T-cell (primary cell): ENCODE measurements around the gene TROAP. TPM values are rescaled to one million over a fixed set of nuclear protein-coding genes. Genes with fewer than 3 reads are reported as not detected.

Source experiments
- ATAC-seq, 4 experiments: fragments of 200-7000 bp in 3 of 4; fragments of 150-1000 bp in 1 of 4; cut with Tn5 transposase; replicated peaks in 1 of 4; 1 replicate in 3 of 4; 2 replicates in 1 of 4; pipeline ENCODE4 v1.10.0; 2021; ENCODE audit warnings: moderate library complexity in 3 of 4, mild to moderate bottlenecking in 2 of 4, moderate number of reproducible peaks in 1 of 4
- CTCF ChIA-PET, 2 donors: fragments of 300-600 bp; sonication (Branson Sonifier 250); formaldehyde crosslinking; loops; one replicate each; lab custom pipeline; 2022; ENCODE audit warnings: antibody characterized with exemption in 2 of 2; lab: Charles Lee
- POLR2A ChIA-PET, 2 donors: fragments of 300-600 bp; sonication (Branson Sonifier 250); formaldehyde crosslinking; loops; one replicate each; lab custom pipeline; 2022; ENCODE audit warnings: antibody characterized with exemption in 2 of 2; lab: Charles Lee
- DNase-seq, 35 experiments: peaks; one replicate each; pipeline versions ENCODE4 v3.0.0 to v3.0.0-alpha.2; 2013 to 2023
- H3K27ac ChIP-seq: one replicate; pipeline ENCODE4 v1.5.1; 2013; ENCODE audit warnings: low read length
- H3K27me3 ChIP-seq, 2 experiments: replicated peaks in 1 of 2; 1 replicate in 1 of 2; 2 replicates in 1 of 2; pipeline versions ENCODE4 v1.6.1 to v1.7.0; 2013; ENCODE audit warnings: low read length in 1 of 2, mixed read lengths in 1 of 2; ENCODE audit not compliant: control insufficient read depth in 2 of 2, insufficient read depth in 2 of 2; ENCODE audit errors: extremely low read depth in 1 of 2
- H3K36me3 ChIP-seq, 2 donors: 1 replicate in 1 of 2; 2 replicates in 1 of 2; pipeline versions ENCODE4 v1.6.1 to v1.7.0; 2013; ENCODE audit warnings: low read length in 1 of 2; ENCODE audit not compliant: control insufficient read depth in 2 of 2, insufficient read depth in 1 of 2; ENCODE audit errors: extremely low read depth in 1 of 2
- H3K4me1 ChIP-seq, 2 experiments: 1 replicate in 1 of 2; 2 replicates in 1 of 2; pipeline versions ENCODE4 v1.6.1 to v1.7.0; 2013; ENCODE audit warnings: low read length in 2 of 2, mixed read lengths in 1 of 2; ENCODE audit not compliant: insufficient read depth in 2 of 2, control insufficient read depth in 1 of 2; ENCODE audit errors: extremely low read depth in 1 of 2
- H3K4me3 ChIP-seq, 2 donors: 1 replicate in 1 of 2; 2 replicates in 1 of 2; pipeline versions ENCODE4 v1.5.1 to v1.7.0; 2013; ENCODE audit warnings: mild to moderate bottlenecking in 2 of 2, low read length in 1 of 2, moderate library complexity in 1 of 2; ENCODE audit not compliant: control insufficient read depth in 1 of 2; ENCODE audit errors: extremely low read depth in 1 of 2
- H3K9me3 ChIP-seq: 2 replicates; pipeline ENCODE4 v1.7.0; 2013
- H3K27ac Mint-ChIP-seq, 2 donors: one replicate each; pipeline ENCODE4 v1.8.0; 2020 to 2021; ENCODE audit warnings: mild to moderate bottlenecking in 2 of 2, mixed read lengths in 2 of 2
- H3K27me3 Mint-ChIP-seq, 2 donors: one replicate each; pipeline ENCODE4 v1.8.0; 2021 to 2022; ENCODE audit warnings: mixed read lengths in 2 of 2
- H3K36me3 Mint-ChIP-seq: one replicate; pipeline ENCODE4 v1.8.0; 2021; ENCODE audit warnings: mixed read lengths
- H3K4me1 Mint-ChIP-seq, 3 donors: one replicate each; pipeline ENCODE4 v1.8.0; 2020 to 2022; ENCODE audit warnings: mixed read lengths in 3 of 3, mild to moderate bottlenecking in 1 of 3
- H3K4me3 Mint-ChIP-seq, 3 donors: one replicate each; pipeline ENCODE4 v1.8.0; 2020 to 2022; ENCODE audit warnings: mild to moderate bottlenecking in 3 of 3, mixed read lengths in 3 of 3, moderate library complexity in 3 of 3
- H3K9me3 Mint-ChIP-seq, 3 donors: one replicate each; pipeline ENCODE4 v1.8.0; 2020 to 2022; ENCODE audit warnings: mixed read lengths in 3 of 3
- WGBS: methylation state at CpG from one replicate; pipeline ENCODE4 v1.1.5; 2013; ENCODE audit warnings: missing lambda C conversion rate; ENCODE audit not compliant: insufficient coverage; 5-methylcytosine and 5-hydroxymethylcytosine counted together
- total RNA-seq, 35 experiments: library from RNA in 6 of 35; stranded (reverse) in 6 of 35; fragments of 120-200 nt in 1 of 35; gene quantifications; one replicate each; pipeline versions ENCODE4 v1.2.1 to v1.2.4 and lab custom pipeline; 2013 to 2026

Gene TROAP
- total RNA-seq, 5 donors from 2014 or later (not counting 1 experiment from before 2014, with no cell fraction given): 0.98 to 1.9 (median 1.3) TPM

GRCh38 chr12:49359671-49360070 lies 36.6 kb downstream of the TROAP start:
- ATAC-seq: no peak
- Mint-ChIP-seq H3K27me3 (peaks cover 9 to 21% of the 10 kb centered on the region in 2 donors), H3K4me3 (no peak overlapping the region)

GRCh38 chr12:49362077-49362476 lies 39.0 kb downstream of the TROAP start:
- H3K4me1 ChIP-seq: peaks cover 0 to 8% of the 10 kb centered on the region in 2 experiments
- DNase-seq: no peak
- H3K36me3 Mint-ChIP-seq: no peaks in the 10 kb centered on the region
- no peak overlapping the region for H3K27ac ChIP-seq
- H3K4me3 Mint-ChIP-seq: no peak overlapping the region
- WGBS: no CpG with 5 or more reads among the region's 1 CpG
- H3K4me3 ChIP-seq: no peak overlapping the region
- peaks cover 10 to 18% (median 11%) of the 10 kb centered on the region in 3 donors for H3K4me1 Mint-ChIP-seq
- ChIA-PET CTCF (interaction anchor here in 1 of 2 donors (0.8 to 1.4 kb wide), 5 partner anchors 35 to 155 kb away, joined by 3 to 7 read pairs (median 6); no protein-coding TSS in a partner anchor), POLR2A (interaction anchor here in 1 of 2 donors (0.6 kb wide), 1 partner anchor 149 kb away, joined by 3 read pairs; no protein-coding TSS in a partner anchor)
- H3K9me3 Mint-ChIP-seq: no peaks in the 10 kb centered on the region
- H3K27me3 Mint-ChIP-seq: peaks cover 7 to 18% of the 10 kb centered on the region in 2 donors
- H3K36me3 ChIP-seq: no peaks in the 10 kb centered on the region
- no peak for ATAC-seq
- peaks cover 0 to 9% of the 10 kb centered on the region in 2 experiments for H3K27me3 ChIP-seq
- no peak overlapping the region for H3K27ac Mint-ChIP-seq
- no peaks in the 10 kb centered on the region for H3K9me3 ChIP-seq

More at GRCh38 chr12:49359671-49360070, 36.6 kb downstream of the TROAP start:
- ChIA-PET CTCF (interaction anchor here in 1 of 2 donors (1.1 to 4.6 kb wide), 4 partner anchors 12 to 277 kb away, joined by 4 to 209 read pairs (median 14); partner anchors contain the start of gene DNAJC22), POLR2A (no interaction called here)
- DNase-seq: no peak
- H3K27me3 ChIP-seq: peaks cover 0 to 19% of the 10 kb centered on the region in 2 experiments
- H3K36me3 ChIP-seq: no peaks in the 10 kb centered on the region
- no peaks in the 10 kb centered on the region for H3K9me3 ChIP-seq
- WGBS: 70% methylated on average over 2 of the region's 7 CpGs
- Mint-ChIP-seq H3K4me1 (peaks cover 2 to 8% (median 5%) of the 10 kb centered on the region in 3 donors), H3K9me3 (no peaks in the 10 kb centered on the region), H3K36me3 (no peaks in the 10 kb centered on the region), H3K27ac (no peak overlapping the region)
- no peaks in the 10 kb centered on the region for H3K4me1 ChIP-seq
- no peak overlapping the region for H3K4me3 ChIP-seq
- H3K27ac ChIP-seq: no peak overlapping the region

- H3K4me3 Mint-ChIP-seq: no peak overlapping the region
- WGBS: no CpG with 5 or more reads among the region's 1 CpG
- DNase-seq (no peak), ATAC-seq (no peak)
- peaks cover 0 to 7% of the 10 kb centered on the region in 2 donors for H3K27me3 Mint-ChIP-seq
- CTCF ChIA-PET: interaction anchor here (1.0 to 1.5 kb wide), 2 partner anchors 17 to 148 kb away, joined by 3 to 9 read pairs; no protein-coding TSS in a partner anchor
- H3K4me1 ChIP-seq: peaks cover 0 to 15% of the 10 kb centered on the region in 2 experiments
- no peaks in the 10 kb centered on the region for H3K9me3 ChIP-seq
- H3K36me3 ChIP-seq: no peaks in the 10 kb centered on the region
- POLR2A ChIA-PET: interaction anchor here in 1 of 2 donors (0.6 kb wide), 1 partner anchor 453 kb away, joined by 5 read pairs; no protein-coding TSS in a partner anchor
- no peaks in the 10 kb centered on the region for H3K9me3 Mint-ChIP-seq
- H3K27me3 ChIP-seq: peaks cover 0 to 4% of the 10 kb centered on the region in 2 experiments
- H3K4me1 Mint-ChIP-seq: peaks cover 27 to 31% (median 27%) of the 10 kb centered on the region in 3 donors
- H3K36me3 Mint-ChIP-seq: no peaks in the 10 kb centered on the region
- no peak overlapping the region for H3K27ac ChIP-seq
- H3K27ac Mint-ChIP-seq: no peak overlapping the region
- no peak overlapping the region for H3K4me3 ChIP-seq
Observed at GRCh38 chr12:49364989-49365388, 41.9 kb downstream of the TROAP start.

- Mint-ChIP-seq H3K27ac (no peak overlapping the region), H3K4me3 (peak overlapping the region; percentile 44 to 97 (median 84)), H3K9me3 (no peaks in the 10 kb centered on the region), H3K27me3 (peaks cover 0 to 7% of the 10 kb centered on the region in 2 donors), H3K36me3 (no peaks in the 10 kb centered on the region), H3K4me1 (peaks cover 27 to 32% (median 32%) of the 10 kb centered on the region in 3 donors)
- POLR2A ChIA-PET: interaction anchor here in 1 of 2 donors (0.6 kb wide), 1 partner anchor 453 kb away, joined by 5 read pairs; no protein-coding TSS in a partner anchor
- ATAC-seq: no peak
- WGBS: 56% methylated on average over 2 of the region's 5 CpGs
- CTCF ChIA-PET: interaction anchor here in 1 of 2 donors (0.8 to 1.0 kb wide), 3 partner anchors 8 to 148 kb away, joined by 3 read pairs; no protein-coding TSS in a partner anchor
- Histone ChIP-seq H3K36me3 (no peaks in the 10 kb centered on the region), H3K27me3 (no peaks in the 10 kb centered on the region), H3K4me1 (peaks cover 0 to 15% of the 10 kb centered on the region in 2 experiments), H3K4me3 (no peak overlapping the region), H3K9me3 (no peaks in the 10 kb centered on the region), H3K27ac (no peak overlapping the region)
- DNase-seq: no peak
Observed at GRCh38 chr12:49365542-49365941, 42.5 kb downstream of the TROAP start.

GRCh38 chr12:49366096-49366651 lies 43.1 kb downstream of the TROAP start:
- ATAC-seq (peak in 1 of 4 experiments; percentile 0), DNase-seq (peak in 1 of 35 experiments; percentile 8)
- Mint-ChIP-seq H3K4me1 (peaks cover 27 to 32% (median 32%) of the 10 kb centered on the region in 3 donors), H3K27ac (peak overlapping the region; percentile 92 to 96), H3K36me3 (no peaks in the 10 kb centered on the region), H3K4me3 (peak overlapping the region; percentile 84 to 97 (median 96)), H3K27me3 (peaks cover 0 to 3% of the 10 kb centered on the region in 2 donors), H3K9me3 (no peaks in the 10 kb centered on the region)
- Histone ChIP-seq H3K36me3 (no peaks in the 10 kb centered on the region), H3K4me1 (peaks cover 0 to 15% of the 10 kb centered on the region in 2 experiments), H3K27ac (peak overlapping the region; percentile 64), H3K9me3 (no peaks in the 10 kb centered on the region), H3K4me3 (peak overlapping the region; percentile 82 to 97), H3K27me3 (no peaks in the 10 kb centered on the region)
- ChIA-PET POLR2A (interaction anchor here in 1 of 2 donors (0.5 to 1.7 kb wide), 4 partner anchors 43 to 375 kb away, joined by 3 to 7 read pairs (median 4); partner anchors contain the start of genes TMBIM6 and TROAP), CTCF (interaction anchor here (0.5 to 2.1 kb wide), 10 partner anchors 8 to 256 kb away, joined by 3 to 32 read pairs (median 5); partner anchors contain the start of gene TROAP (in 1 of the 2))
- 15% methylated on average over 35 of the region's 38 CpGs for WGBS
